Natural killer cell (primary cell): ENCODE results near the gene GTF2F1. TPM values are rescaled to one million over a fixed set of nuclear protein-coding genes. Genes with fewer than 3 reads are reported as not detected.

Source experiments
- ATAC-seq, 3 donors: fragments of 150-1000 bp in 2 of 3; fragments of 200-7000 bp in 1 of 3; cut with Tn5 transposase; 1 replicate in 1 of 3; 2 replicates in 2 of 3; pipeline ENCODE4 v1.10.0; 2021; ENCODE audit warnings: mild to moderate bottlenecking in 2 of 3, moderate library complexity in 2 of 3
- DNase-seq, 2 donors: peaks; one replicate each; pipeline versions ENCODE4 v3.0.0 to v3.0.0-alpha.2; 2013 to 2021; ENCODE audit warnings: mixed read lengths in 1 of 2
- H3K27ac ChIP-seq: one replicate; pipeline ENCODE4 v1.5.1; 2013; ENCODE audit warnings: mild to moderate bottlenecking, low read length
- H3K27me3 ChIP-seq: one replicate; pipeline ENCODE4 v1.6.1; 2013; ENCODE audit warnings: low read length; ENCODE audit not compliant: control insufficient read depth, insufficient read depth
- H3K36me3 ChIP-seq: one replicate; pipeline ENCODE4 v1.6.1; 2013; ENCODE audit warnings: low read length; ENCODE audit not compliant: control insufficient read depth, insufficient read depth
- H3K4me1 ChIP-seq: one replicate; pipeline ENCODE4 v1.6.1; 2013; ENCODE audit warnings: low read length; ENCODE audit not compliant: control insufficient read depth, insufficient read depth
- H3K4me3 ChIP-seq: one replicate; pipeline ENCODE4 v1.5.1; 2013; ENCODE audit warnings: low read length
- H3K9me3 ChIP-seq: one replicate; pipeline ENCODE4 v1.6.1; 2013; ENCODE audit warnings: low read length; ENCODE audit not compliant: control insufficient read depth, insufficient read depth
- H3K27ac Mint-ChIP-seq, 2 donors: one replicate each; pipeline ENCODE4 v1.8.0; 2022; ENCODE audit warnings: mild to moderate bottlenecking in 2 of 2, mixed read lengths in 2 of 2, moderate library complexity in 1 of 2
- H3K27me3 Mint-ChIP-seq, 2 donors: one replicate each; pipeline ENCODE4 v1.8.0; 2022; ENCODE audit warnings: low read depth in 2 of 2, mixed read lengths in 2 of 2
- H3K36me3 Mint-ChIP-seq: one replicate; pipeline ENCODE4 v1.8.0; 2022; ENCODE audit warnings: mixed read lengths
- H3K4me1 Mint-ChIP-seq, 2 donors: one replicate each; pipeline ENCODE4 v1.8.0; 2022; ENCODE audit warnings: mixed read lengths in 2 of 2
- H3K4me3 Mint-ChIP-seq: one replicate; pipeline ENCODE4 v1.8.0; 2022; ENCODE audit warnings: mild to moderate bottlenecking, moderate library complexity, mixed read lengths
- H3K9me3 Mint-ChIP-seq, 2 donors: one replicate each; pipeline ENCODE4 v1.8.0; 2022; ENCODE audit warnings: mixed read lengths in 2 of 2
- WGBS: methylation state at CpG from one replicate; pipeline ENCODE4 v1.1.7; 2013; ENCODE audit warnings: missing lambda C conversion rate; ENCODE audit not compliant: insufficient coverage; 5-methylcytosine and 5-hydroxymethylcytosine counted together
- intact Hi-C: fragments of 100-400 bp; cut with micrococcal nuclease; formaldehyde crosslinking; loops from one replicate; pipeline ENCODE4 v1.14.2; 2022
- total RNA-seq, 4 donors: library from RNA; stranded (reverse); fragments of 120-200 nt in 1 of 4; gene quantifications; one replicate each; pipeline versions ENCODE4 v1.2.3 to v1.2.4, GENCODE V29; 2013 to 2022
- TF ChIP-seq, protein P1 (sequence below): fragments of 200-600 bp; IDR thresholded peaks from one replicate; pipeline ENCODE4 v1.8.0; 2022; ENCODE audit warnings: antibody characterized with exemption

The GTF2F1 gene
- total RNA-seq, 3 donors from 2014 or later (not counting 1 experiment from before 2014, with no cell fraction given), result 56.6 to 63.9 (median 63.9) TPM

- H3K4me1 Mint-ChIP-seq, result no peaks in the 10 kb centered on the region
- TF ChIP-seq, protein P1, sequence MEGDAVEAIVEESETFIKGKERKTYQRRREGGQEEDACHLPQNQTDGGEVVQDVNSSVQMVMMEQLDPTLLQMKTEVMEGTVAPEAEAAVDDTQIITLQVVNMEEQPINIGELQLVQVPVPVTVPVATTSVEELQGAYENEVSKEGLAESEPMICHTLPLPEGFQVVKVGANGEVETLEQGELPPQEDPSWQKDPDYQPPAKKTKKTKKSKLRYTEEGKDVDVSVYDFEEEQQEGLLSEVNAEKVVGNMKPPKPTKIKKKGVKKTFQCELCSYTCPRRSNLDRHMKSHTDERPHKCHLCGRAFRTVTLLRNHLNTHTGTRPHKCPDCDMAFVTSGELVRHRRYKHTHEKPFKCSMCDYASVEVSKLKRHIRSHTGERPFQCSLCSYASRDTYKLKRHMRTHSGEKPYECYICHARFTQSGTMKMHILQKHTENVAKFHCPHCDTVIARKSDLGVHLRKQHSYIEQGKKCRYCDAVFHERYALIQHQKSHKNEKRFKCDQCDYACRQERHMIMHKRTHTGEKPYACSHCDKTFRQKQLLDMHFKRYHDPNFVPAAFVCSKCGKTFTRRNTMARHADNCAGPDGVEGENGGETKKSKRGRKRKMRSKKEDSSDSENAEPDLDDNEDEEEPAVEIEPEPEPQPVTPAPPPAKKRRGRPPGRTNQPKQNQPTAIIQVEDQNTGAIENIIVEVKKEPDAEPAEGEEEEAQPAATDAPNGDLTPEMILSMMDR, result no peak
- no peak within 1 kb of the TSS for H3K27ac ChIP-seq
- no peaks in the 10 kb centered on the region for H3K9me3 ChIP-seq
- intact Hi-C loops, result no loop called here
- H3K27me3 Mint-ChIP-seq, result no peaks in the 10 kb centered on the region
- ATAC-seq (no peak), DNase-seq (no peak)
- H3K4me3 Mint-ChIP-seq, result no peak within 1 kb of the TSS
- H3K4me1 ChIP-seq, result no peaks in the 10 kb centered on the region
- no peak within 1 kb of the TSS for H3K4me3 ChIP-seq
- no peaks in the 10 kb centered on the region for H3K27me3 ChIP-seq
- no peaks in the 10 kb centered on the region for H3K36me3 Mint-ChIP-seq
- H3K27ac Mint-ChIP-seq, result no peak within 1 kb of the TSS
- WGBS, result 90% methylated on average over 17 of the region's 17 CpGs
- H3K36me3 ChIP-seq, result no peaks in the 10 kb centered on the region
- H3K9me3 Mint-ChIP-seq, result no peaks in the 10 kb centered on the region
Measured at GRCh38 chr19:6333439-6333838, 59.5 kb downstream of the GTF2F1 start, which contains the start of gene ACER1. TSS of gene ACER1 (minus strand) at chr19:6333612. CDS start at chr19:6333551, 61 bp downstream.

Other genes with a start within 250 kb of the GTF2F1 start
- 10 to 100 TPM; 30.2 to 43.8 (median 36.6) TPM for gene MLLT1, start 113.2 kb downstream of the GTF2F1 start, total RNA-seq
- gene ACER1, start 59.6 kb downstream of the GTF2F1 start, total RNA-seq, result under 1 TPM in 2 of 3 donors, not detected in 1; 0.25 to 0.35 TPM
- gene CLPP, start 31.6 kb downstream of the GTF2F1 start, total RNA-seq, result 10 to 100 TPM; 40.8 to 61.4 (median 46.1) TPM
- 10 to 100 TPM; 23.7 to 30.4 (median 25.9) TPM for gene ALKBH7, start 20.4 kb downstream of the GTF2F1 start, total RNA-seq
- gene PSPN, start 17.2 kb downstream of the GTF2F1 start, total RNA-seq, result 1 to 10 TPM in 2 of 3 donors, under 1 TPM in 1; 0.82 to 1.1 (median 1.0) TPM
- 100 to 1,000 TPM; 160 to 192 (median 165) TPM for gene KHSRP, start 31.6 kb upstream of the GTF2F1 start, total RNA-seq
- gene SLC25A41, start 40.6 kb upstream of the GTF2F1 start, total RNA-seq, result not detected
- gene SLC25A23, start 66.6 kb upstream of the GTF2F1 start, total RNA-seq, result 10 to 100 TPM in 1 of 3 donors, 1 to 10 TPM in 2; 7.8 to 10.5 (median 8.7) TPM
- 1 to 10 TPM in 1 of 3 donors, under 1 TPM in 1, not detected in 1; 0.59 to 1.1 TPM for gene CRB3, start 71.1 kb upstream of the GTF2F1 start, total RNA-seq
- gene DENND1C, start 88.6 kb upstream of the GTF2F1 start, total RNA-seq, result 100 to 1,000 TPM; 175 to 197 (median 188) TPM
- gene TUBB4A, start 109.1 kb upstream of the GTF2F1 start, total RNA-seq, result 1 to 10 TPM in 2 of 3 donors, under 1 TPM in 1; 0.40 to 2.6 (median 1.8) TPM
- gene TNFSF9, start 137.9 kb upstream of the GTF2F1 start, total RNA-seq, result 1 to 10 TPM; 3.3 to 6.0 (median 5.6) TPM
- 1 to 10 TPM in 2 of 3 donors, under 1 TPM in 1; 0.52 to 1.2 (median 1.2) TPM for gene CD70, start 198.0 kb upstream of the GTF2F1 start, total RNA-seq